ENCODE data around the gene ATXN1. TPM values are rescaled to one million over a fixed set of nuclear protein-coding genes. Genes with fewer than 3 reads are reported as not detected.

The ATXN1 gene
- polyA plus RNA-seq, 1 donor from 2014 or later: 28.2 TPM

GRCh38 chr6:16491666-16492313, 269.5 kb downstream of the ATXN1 start:
- H3K79me2 ChIP-seq (replicated peaks; ENCODE audit: insufficient read depth, low read length): no peaks in the 10 kb centered on the region

GRCh38 chr6:16490616-16491015, 270.6 kb downstream of the ATXN1 start:
- no peaks in the 10 kb centered on the region for H3K27me3 ChIP-seq (ENCODE audit: insufficient read depth, low read depth, low read length)
- H3K9me2 ChIP-seq (ENCODE audit: insufficient read depth, low read length): no peaks in the 10 kb centered on the region

More at GRCh38 chr6:16491666-16492313, 269.5 kb downstream of the ATXN1 start:
- Histone ChIP-seq H3K4me3 (ENCODE audit: low read length) (no peak overlapping the region), H3F3A (ENCODE audit: insufficient read depth, low read length, poor library complexity, severe bottlenecking) (no peaks in the 10 kb centered on the region), H3K27me3 (ENCODE audit: insufficient read depth, low read depth, low read length) (no peaks in the 10 kb centered on the region), H3K4me2 (ENCODE audit: low read length) (no peak overlapping the region), H3K9me3 (ENCODE audit: low read length) (no peaks in the 10 kb centered on the region), H2AFZ (ENCODE audit: low read depth, low read length) (no peak overlapping the region), H3K9me2 (ENCODE audit: insufficient read depth, low read length) (no peaks in the 10 kb centered on the region), H3K36me3 (ENCODE audit: insufficient read depth, low read length) (no peaks in the 10 kb centered on the region), H4K20me1 (ENCODE audit: insufficient read depth) (no peaks in the 10 kb centered on the region), H3K9ac (ENCODE audit: low read length) (no peak overlapping the region), H3K27ac (ENCODE audit: low read length) (no peak overlapping the region)
- TF ChIP-seq EZH2 (IDR thresholded peaks at IDR 0.05; ENCODE audit: borderline replicate concordance, insufficient read depth, low read length, poor library complexity, severe bottlenecking): no peak

GRCh38 chr6:16488813-16489212, 272.4 kb downstream of the ATXN1 start:
- no peaks in the 10 kb centered on the region for H3K9me3 ChIP-seq (ENCODE audit: low read length)
- H3K4me2 ChIP-seq (ENCODE audit: low read length): no peak overlapping the region
- no peaks in the 10 kb centered on the region for H3K9me2 ChIP-seq (ENCODE audit: insufficient read depth, low read length)
- H3K27ac ChIP-seq (ENCODE audit: low read length): no peak overlapping the region
- no peak overlapping the region for H3K4me3 ChIP-seq (ENCODE audit: low read length)
- H3F3A ChIP-seq (ENCODE audit: insufficient read depth, low read length, poor library complexity, severe bottlenecking): no peaks in the 10 kb centered on the region
- H2AFZ ChIP-seq (ENCODE audit: low read depth, low read length): no peak overlapping the region
- TF ChIP-seq TAF1 (IDR thresholded peaks at IDR 0.05; ENCODE audit: low read depth) (no peak), EP300 (conservative IDR thresholded peaks at IDR 0.05; ENCODE audit: poor library complexity, severe bottlenecking) (no peak), REST (IDR thresholded peaks at IDR 0.05; ENCODE audit: borderline replicate concordance) (no peak), MXI1 (conservative IDR thresholded peaks at IDR 0.05; ENCODE audit: poor library complexity, severe bottlenecking) (no peak), RAD21 (conservative IDR thresholded peaks at IDR 0.05) (no peak), SMC3 (conservative IDR thresholded peaks at IDR 0.05; ENCODE audit: poor library complexity) (no peak), CTCF (IDR thresholded peaks at IDR 0.05; ENCODE audit: poor library complexity, severe bottlenecking) (no peak), EZH2 (IDR thresholded peaks at IDR 0.05; ENCODE audit: borderline replicate concordance, insufficient read depth, low read length, poor library complexity, severe bottlenecking) (no peak), POLR2AphosphoS5 (IDR thresholded peaks at IDR 0.05) (no peak)
- H3K36me3 ChIP-seq (ENCODE audit: insufficient read depth, low read length): no peaks in the 10 kb centered on the region
- H3K79me2 ChIP-seq (replicated peaks; ENCODE audit: insufficient read depth, low read length): no peaks in the 10 kb centered on the region
- no peak overlapping the region for H3K9ac ChIP-seq (ENCODE audit: low read length)
- H3K27me3 ChIP-seq (ENCODE audit: insufficient read depth, low read depth, low read length): no peaks in the 10 kb centered on the region
- no peaks in the 10 kb centered on the region for H4K20me1 ChIP-seq (ENCODE audit: insufficient read depth)

More at GRCh38 chr6:16490616-16491015, 270.6 kb downstream of the ATXN1 start:
- Histone ChIP-seq H3K9ac (ENCODE audit: low read length) (no peak overlapping the region), H3K36me3 (ENCODE audit: insufficient read depth, low read length) (no peaks in the 10 kb centered on the region), H3K4me3 (ENCODE audit: low read length) (no peak overlapping the region), H3K79me2 (replicated peaks; ENCODE audit: insufficient read depth, low read length) (no peaks in the 10 kb centered on the region), H2AFZ (ENCODE audit: low read depth, low read length) (no peak overlapping the region), H3K9me3 (ENCODE audit: low read length) (no peaks in the 10 kb centered on the region), H4K20me1 (ENCODE audit: insufficient read depth) (no peaks in the 10 kb centered on the region), H3K4me2 (ENCODE audit: low read length) (no peak overlapping the region), H3K27ac (ENCODE audit: low read length) (no peak overlapping the region), H3F3A (ENCODE audit: insufficient read depth, low read length, poor library complexity, severe bottlenecking) (no peaks in the 10 kb centered on the region)
- no peak for TF ChIP-seq EP300 (conservative IDR thresholded peaks at IDR 0.05; ENCODE audit: poor library complexity, severe bottlenecking)

All from neural cell (in vitro differentiated cells).